ENCODE measurements around the gene STOML1.

DNA sequence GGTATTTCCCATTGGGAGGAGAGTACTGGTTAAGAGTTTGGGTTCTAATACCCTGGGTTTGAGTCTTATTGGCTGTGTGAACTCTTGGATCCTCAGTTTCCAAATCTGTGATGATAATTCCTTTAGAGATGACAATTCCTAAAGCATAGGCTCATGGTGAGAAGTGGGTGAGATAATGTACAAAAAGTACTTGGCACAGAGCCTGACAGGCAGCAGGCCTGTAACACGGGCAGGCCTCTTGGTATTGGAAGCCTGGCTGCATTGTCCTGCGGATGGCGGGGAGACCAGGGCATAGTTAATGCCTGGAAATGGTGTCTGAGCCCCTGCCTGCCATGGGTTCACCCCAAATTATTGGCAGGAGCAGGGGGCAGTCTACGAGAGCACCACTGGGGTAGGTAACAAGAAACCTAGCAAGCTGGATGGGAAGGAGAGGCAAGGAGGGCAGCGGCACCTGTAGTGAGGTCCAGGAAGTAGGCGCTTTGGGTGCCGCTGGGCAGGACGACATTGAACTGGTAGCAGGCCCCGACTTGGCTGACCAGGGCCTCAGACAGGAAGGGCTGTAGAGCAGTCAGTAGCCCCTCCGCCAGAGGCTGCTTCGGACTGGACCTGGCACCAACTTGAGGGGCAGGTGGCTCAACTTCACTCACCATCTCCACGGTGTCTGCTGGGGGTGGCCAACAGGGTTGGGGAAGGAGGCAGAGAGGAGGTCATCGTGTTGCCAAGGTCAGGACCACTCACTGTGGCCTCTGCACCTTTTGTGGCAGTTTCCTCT lies 7.7 kb downstream of the STOML1 start:
- TF ChIP-seq EP300 (IDR thresholded peaks at IDR 0.05): no peak
- TF ChIP-seq, protein P1, sequence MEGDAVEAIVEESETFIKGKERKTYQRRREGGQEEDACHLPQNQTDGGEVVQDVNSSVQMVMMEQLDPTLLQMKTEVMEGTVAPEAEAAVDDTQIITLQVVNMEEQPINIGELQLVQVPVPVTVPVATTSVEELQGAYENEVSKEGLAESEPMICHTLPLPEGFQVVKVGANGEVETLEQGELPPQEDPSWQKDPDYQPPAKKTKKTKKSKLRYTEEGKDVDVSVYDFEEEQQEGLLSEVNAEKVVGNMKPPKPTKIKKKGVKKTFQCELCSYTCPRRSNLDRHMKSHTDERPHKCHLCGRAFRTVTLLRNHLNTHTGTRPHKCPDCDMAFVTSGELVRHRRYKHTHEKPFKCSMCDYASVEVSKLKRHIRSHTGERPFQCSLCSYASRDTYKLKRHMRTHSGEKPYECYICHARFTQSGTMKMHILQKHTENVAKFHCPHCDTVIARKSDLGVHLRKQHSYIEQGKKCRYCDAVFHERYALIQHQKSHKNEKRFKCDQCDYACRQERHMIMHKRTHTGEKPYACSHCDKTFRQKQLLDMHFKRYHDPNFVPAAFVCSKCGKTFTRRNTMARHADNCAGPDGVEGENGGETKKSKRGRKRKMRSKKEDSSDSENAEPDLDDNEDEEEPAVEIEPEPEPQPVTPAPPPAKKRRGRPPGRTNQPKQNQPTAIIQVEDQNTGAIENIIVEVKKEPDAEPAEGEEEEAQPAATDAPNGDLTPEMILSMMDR (IDR thresholded peaks at IDR 0.05): no peak
